ENCODE measurements around the gene RNF114. TPM values are rescaled to one million over a fixed set of nuclear protein-coding genes. Genes with fewer than 3 reads are reported as not detected.
A peak's percentile ranks its signal among the peaks of the same experiment; 100 is the strongest.

Gene RNF114
- total RNA-seq, 4 donors from 2014 or later: 132 to 279 (median 179) TPM

DNA sequence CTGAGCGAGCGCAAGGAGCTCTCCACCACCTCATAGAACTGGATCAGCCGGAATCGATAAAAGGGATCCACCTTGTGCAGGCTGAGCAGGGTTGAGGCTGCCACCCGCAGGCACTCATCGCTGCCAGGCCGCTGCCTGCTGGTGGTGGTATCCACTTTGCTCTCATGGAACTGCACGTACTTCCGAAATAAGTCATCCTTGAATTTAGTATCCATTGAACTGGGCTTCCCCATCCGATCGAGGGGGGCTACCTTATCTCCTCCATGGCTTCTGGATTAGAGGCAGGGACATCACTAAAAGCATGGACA, 28.0 kb upstream of the RNF114 start:
- Histone ChIP-seq H3K4me3 (replicated peaks in 1 of 3) (no peak overlapping the region), H3K4me1 (peaks cover 14 to 33% of the 10 kb centered on the region in 2 donors), H3K9me3 (no peaks in the 10 kb centered on the region), H3K27me3 (no peaks in the 10 kb centered on the region), H3K36me3 (peaks cover 32 to 42% of the 10 kb centered on the region in 2 donors), H3K27ac (no peak overlapping the region)
- WGBS, 2 donors: 88 to 94% methylated on average over 11 of the region's 11 CpGs
- no peak for DNase-seq
- TF ChIP-seq, protein P1, sequence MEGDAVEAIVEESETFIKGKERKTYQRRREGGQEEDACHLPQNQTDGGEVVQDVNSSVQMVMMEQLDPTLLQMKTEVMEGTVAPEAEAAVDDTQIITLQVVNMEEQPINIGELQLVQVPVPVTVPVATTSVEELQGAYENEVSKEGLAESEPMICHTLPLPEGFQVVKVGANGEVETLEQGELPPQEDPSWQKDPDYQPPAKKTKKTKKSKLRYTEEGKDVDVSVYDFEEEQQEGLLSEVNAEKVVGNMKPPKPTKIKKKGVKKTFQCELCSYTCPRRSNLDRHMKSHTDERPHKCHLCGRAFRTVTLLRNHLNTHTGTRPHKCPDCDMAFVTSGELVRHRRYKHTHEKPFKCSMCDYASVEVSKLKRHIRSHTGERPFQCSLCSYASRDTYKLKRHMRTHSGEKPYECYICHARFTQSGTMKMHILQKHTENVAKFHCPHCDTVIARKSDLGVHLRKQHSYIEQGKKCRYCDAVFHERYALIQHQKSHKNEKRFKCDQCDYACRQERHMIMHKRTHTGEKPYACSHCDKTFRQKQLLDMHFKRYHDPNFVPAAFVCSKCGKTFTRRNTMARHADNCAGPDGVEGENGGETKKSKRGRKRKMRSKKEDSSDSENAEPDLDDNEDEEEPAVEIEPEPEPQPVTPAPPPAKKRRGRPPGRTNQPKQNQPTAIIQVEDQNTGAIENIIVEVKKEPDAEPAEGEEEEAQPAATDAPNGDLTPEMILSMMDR (IDR thresholded peaks at IDR 0.05): no peak
- no peak for TF ChIP-seq POLR2A (IDR thresholded peaks at IDR 0.05)
- intact Hi-C loops (cut with DNase I): no loop called here

DNA sequence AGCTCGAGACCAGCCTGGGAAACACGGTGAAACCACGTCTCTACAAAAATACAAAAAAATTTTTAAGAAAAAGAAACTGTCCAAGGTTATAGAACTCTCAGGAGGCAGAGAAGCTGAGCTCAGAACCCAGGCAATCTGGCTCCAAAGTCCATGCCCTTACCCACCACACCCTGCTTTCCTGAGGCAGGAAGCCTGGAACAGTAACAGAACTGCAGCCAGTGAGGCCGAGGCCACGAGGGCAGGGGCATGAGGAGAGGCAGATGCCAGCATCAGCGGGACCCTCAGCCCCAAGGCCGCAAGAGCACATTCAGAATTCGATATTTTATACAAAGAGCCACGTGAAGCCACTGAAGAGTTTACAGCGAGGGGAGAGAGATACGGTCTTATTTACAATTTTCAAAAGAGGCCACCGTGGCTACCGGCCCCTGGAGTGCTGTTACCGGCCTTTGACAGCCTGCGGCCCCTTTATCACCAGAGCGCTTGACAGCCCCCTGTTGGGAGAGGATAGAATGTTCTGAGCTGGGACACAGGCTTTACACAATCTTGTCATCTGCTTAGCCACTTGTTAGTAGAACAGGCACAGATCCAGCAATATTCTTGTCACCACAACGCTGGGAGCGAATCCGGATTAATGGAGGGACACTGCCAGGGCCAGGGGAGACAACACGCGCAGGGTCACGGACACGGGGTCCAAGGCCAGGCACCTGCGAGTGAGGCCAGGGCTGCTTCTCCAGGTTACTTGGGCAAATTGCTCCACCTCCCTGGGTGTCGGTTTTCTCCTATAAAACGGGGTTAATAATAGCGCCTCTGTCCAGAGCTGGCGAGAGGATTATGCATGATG, 26.5 kb upstream of the RNF114 start:
- no peak overlapping the region for H3K4me3 ChIP-seq (replicated peaks in 1 of 3)
- H3K27ac ChIP-seq: peak overlapping the region in 2 of 3 donors; percentile 30 to 44
- no peak for DNase-seq
- no peaks in the 10 kb centered on the region for H3K9me3 ChIP-seq
- peaks cover 26 to 47% of the 10 kb centered on the region in 2 donors for H3K4me1 ChIP-seq
- TF ChIP-seq POLR2A (IDR thresholded peaks at IDR 0.05): no peak
- TF ChIP-seq, protein P1 (IDR thresholded peaks at IDR 0.05): peak in 1 of 6 experiments; percentile 5
- peaks cover 31 to 32% of the 10 kb centered on the region in 2 donors for H3K36me3 ChIP-seq
- WGBS, 2 donors: 79 to 83% methylated on average over 28 of the region's 28 CpGs
- intact Hi-C loops (cut with DNase I): loop anchor here (10.0 kb wide), 1 partner anchor 55 kb away; no protein-coding TSS in a partner anchor
- H3K27me3 ChIP-seq: no peaks in the 10 kb centered on the region

DNA sequence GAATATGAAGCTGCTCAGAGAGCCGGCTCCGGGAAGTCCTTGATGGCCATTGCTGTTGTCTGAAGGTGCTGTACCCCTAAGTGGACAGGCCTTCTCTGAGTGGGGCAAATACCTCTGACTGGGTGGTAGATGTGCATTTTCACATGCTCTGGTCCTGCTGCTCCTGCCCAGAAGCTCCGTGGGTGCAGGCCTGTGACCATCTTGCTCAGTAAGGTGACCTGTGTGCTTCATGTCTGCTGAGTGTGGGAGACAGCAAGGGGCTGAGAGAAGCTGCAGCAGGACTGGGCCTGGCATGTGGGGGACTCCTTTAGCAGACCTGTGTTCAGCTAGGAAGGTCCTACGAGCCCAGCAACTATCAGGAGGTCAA, 25.9 kb upstream of the RNF114 start:
- TF ChIP-seq POLR2A (IDR thresholded peaks at IDR 0.05): no peak
- TF ChIP-seq, protein P1 (IDR thresholded peaks at IDR 0.05): no peak
- H3K9me3 ChIP-seq: no peaks in the 10 kb centered on the region
- H3K4me1 ChIP-seq: peaks cover 26 to 47% of the 10 kb centered on the region in 2 donors
- no peak for DNase-seq
- peaks cover 24 to 26% of the 10 kb centered on the region in 2 donors for H3K36me3 ChIP-seq
- intact Hi-C loops (cut with DNase I): loop anchor here (10.0 kb wide), 1 partner anchor 56 kb away; no protein-coding TSS in a partner anchor
- 77 to 88% methylated on average over 2 to 4 of the region's 4 CpGs for WGBS, 2 donors
- H3K27me3 ChIP-seq: no peaks in the 10 kb centered on the region
- no peak overlapping the region for H3K4me3 ChIP-seq (replicated peaks in 1 of 3)
- peak overlapping the region in 1 of 3 donors; percentile 44 for H3K27ac ChIP-seq

DNA sequence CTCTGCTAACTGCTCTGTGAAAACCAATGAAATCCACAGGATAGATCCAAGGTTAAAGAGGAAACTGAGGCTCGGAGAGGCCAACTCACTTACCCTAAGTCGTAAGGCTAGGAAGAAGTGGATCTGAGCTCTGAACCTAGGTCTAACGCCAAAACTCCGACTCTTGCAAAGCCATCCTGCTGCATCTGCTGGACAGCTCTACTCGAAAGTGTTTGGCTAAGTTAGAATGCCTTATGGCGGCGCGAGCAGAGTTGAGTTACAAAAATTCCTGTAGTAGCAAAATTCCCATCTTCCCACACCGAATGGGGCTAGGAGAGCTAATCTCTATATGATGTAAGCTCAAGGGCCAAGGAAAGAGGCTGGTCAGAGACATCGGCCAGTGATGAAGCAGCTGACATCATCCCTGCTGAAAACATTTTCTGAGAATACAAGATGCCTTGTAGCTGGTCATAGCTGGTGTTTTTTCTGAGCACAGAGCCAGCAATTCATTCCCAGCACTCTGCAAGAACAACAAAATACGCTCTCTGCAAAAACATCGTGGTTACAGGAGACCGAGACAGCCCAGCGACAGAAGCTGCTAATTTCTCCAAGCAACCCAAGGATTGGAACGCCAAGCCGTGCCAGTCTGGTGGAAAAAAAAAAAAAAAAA, 22.7 kb upstream of the RNF114 start:
- Histone ChIP-seq H3K27ac (peak overlapping the region; percentile 98 to 100 (median 100)), H3K27me3 (no peaks in the 10 kb centered on the region), H3K36me3 (peaks cover 0 to 4% of the 10 kb centered on the region in 2 donors), H3K4me1 (peaks cover 36 to 47% of the 10 kb centered on the region in 2 donors), H3K4me3 (replicated peaks in 1 of 3) (no peak overlapping the region), H3K9me3 (no peaks in the 10 kb centered on the region)
- peak; percentile 72 to 73 for DNase-seq
- TF ChIP-seq, protein P1 (IDR thresholded peaks at IDR 0.05): no peak
- no peak for TF ChIP-seq POLR2A (IDR thresholded peaks at IDR 0.05)
- 31 to 56% methylated on average over 16 of the region's 16 CpGs for WGBS, 2 donors
- intact Hi-C loops (cut with DNase I): loop anchor here (10.0 kb wide), 1 partner anchor 59 kb away; no protein-coding TSS in a partner anchor

Data from thyroid gland (tissue), 4 donors.